Smooth muscle cell (in vitro differentiated cells): ENCODE results near the gene TMPRSS6. TPM values are rescaled to one million over a fixed set of nuclear protein-coding genes. Genes with fewer than 3 reads are reported as not detected.

Source experiments
- DNase-seq: peaks from one replicate; lab custom pipeline; 2025; ENCODE audit not compliant: unreplicated experiment; lab: John Stamatoyannopoulos, UW
- H2AFZ ChIP-seq: fragments of 200-600 bp; sonication (generic); 2 replicates; pipeline ENCODE4 v1.6.0; 2016; ENCODE audit warnings: antibody characterized with exemption, low read depth, mild to moderate bottlenecking
- H3F3A ChIP-seq: fragments of 200-600 bp; sonication (generic); 2 replicates; pipeline ENCODE4 v1.6.0; 2017; ENCODE audit warnings: antibody characterized with exemption, low read depth
- H3K27ac ChIP-seq: fragments of 200-600 bp; sonication (generic); 2 replicates; pipeline ENCODE4 v1.5.1; 2016; ENCODE audit warnings: low read depth, mild to moderate bottlenecking
- H3K27me3 ChIP-seq: fragments of 200-600 bp; sonication (generic); 2 replicates; pipeline ENCODE4 v1.6.1; 2016; ENCODE audit warnings: low read depth, mild to moderate bottlenecking
- H3K36me3 ChIP-seq: fragments of 200-600 bp; sonication (generic); 2 replicates; pipeline ENCODE4 v1.5.1; 2016; ENCODE audit warnings: low read depth
- H3K4me1 ChIP-seq: fragments of 200-600 bp; sonication (generic); 2 replicates; pipeline ENCODE4 v1.5.1; 2016; ENCODE audit warnings: low read depth
- H3K4me2 ChIP-seq: fragments of 200-600 bp; sonication (generic); 2 replicates; pipeline ENCODE4 v1.6.0; 2016; ENCODE audit warnings: mild to moderate bottlenecking
- H3K4me3 ChIP-seq: fragments of 200-600 bp; sonication (generic); 2 replicates; pipeline ENCODE4 v1.5.1; 2016; ENCODE audit warnings: mild to moderate bottlenecking
- H3K79me2 ChIP-seq: fragments of 200-600 bp; sonication (generic); 2 replicates; pipeline ENCODE4 v1.6.0; 2016; ENCODE audit warnings: low read depth, mild to moderate bottlenecking
- H3K9ac ChIP-seq: fragments of 200-600 bp; sonication (generic); 2 replicates; pipeline ENCODE4 v1.6.0; 2016; ENCODE audit warnings: low read depth
- H3K9me3 ChIP-seq: fragments of 200-600 bp; sonication (generic); replicated peaks from 2 replicates; pipeline ENCODE4 v1.5.1; 2016; ENCODE audit warnings: low read depth
- H4K20me1 ChIP-seq: fragments of 200-600 bp; sonication (generic); 2 replicates; pipeline ENCODE4 v1.6.0; 2016; ENCODE audit warnings: low read depth
- WGBS: methylation state at CpG from one replicate; pipeline ENCODE4 v1.1.7; 2016; ENCODE audit warnings: low lambda C conversion rate; 5-methylcytosine and 5-hydroxymethylcytosine counted together
- polyA plus RNA-seq: library from polyadenylated mRNA; unstranded; fragments of >200 nt; fragmentation: Nextera tagmentation; extraction: Ambion mirVana; gene quantifications from 2 replicates; pipeline ENCODE4 v1.2.1, GENCODE V29; 2016
- total RNA-seq: library from RNA; depleted of rRNA; stranded (reverse); fragments of >200 nt; gene quantifications from 2 replicates; pipeline ENCODE4 v1.2.3, GENCODE V29; 2014
- TF ChIP-seq, protein P1 (sequence below): fragments of 200-600 bp; sonication (generic); IDR thresholded peaks from 2 replicates; pipeline ENCODE4 v1.5.1; 2017; ENCODE audit warnings: borderline replicate concordance, mild to moderate bottlenecking, antibody characterized with exemption; ENCODE audit not compliant: insufficient read depth, poor library complexity, severe bottlenecking

Gene TMPRSS6
- total RNA-seq (not detected in 2 replicates), polyA plus RNA-seq (0.69 TPM in 1 of 2 replicates, not detected in the other)

DNA sequence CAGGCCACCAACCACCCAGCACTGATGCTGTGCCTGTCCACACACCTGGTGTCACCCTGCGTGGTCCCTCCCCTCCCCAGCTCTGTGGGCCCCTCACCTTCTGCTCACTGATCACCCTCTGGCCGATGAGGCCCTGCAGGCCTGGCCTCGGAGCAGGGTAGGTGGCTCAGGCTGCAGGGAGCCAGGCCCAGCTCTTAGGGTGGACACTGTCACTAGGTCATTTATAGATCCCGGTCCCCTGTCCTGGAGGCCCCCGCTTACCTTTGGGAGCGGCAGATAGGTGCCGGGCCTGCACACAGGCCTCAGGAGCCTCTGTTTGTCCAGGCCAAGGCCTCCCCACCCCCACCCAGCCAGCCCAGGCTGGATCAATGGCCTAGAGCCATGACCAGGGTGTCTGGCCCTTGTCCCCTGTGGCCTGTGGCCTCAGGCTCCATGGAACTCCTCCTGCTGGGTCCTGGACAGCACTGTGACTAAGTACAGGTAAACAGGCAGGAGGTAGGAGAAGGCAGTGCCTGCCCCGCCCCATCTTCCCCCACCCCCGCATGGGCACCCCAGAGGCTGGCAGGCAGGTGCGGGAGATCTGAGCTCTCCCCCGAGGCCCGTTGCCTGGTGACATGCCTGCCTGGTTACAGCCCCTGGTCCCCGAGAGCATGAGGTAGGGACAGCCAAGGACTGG, at the start of gene TMPRSS6:
Gene TMPRSS6 (minus strand): TSS at position 472 of the 676 bp plus-strand sequence. CDS start 6,296 bp downstream, outside the sequence.
- no peak within 1 kb of the TSS for H3K27ac ChIP-seq
- H3F3A ChIP-seq: no peaks in the 10 kb centered on the region
- H3K9me3 ChIP-seq: no peaks in the 10 kb centered on the region
- WGBS: 75% methylated on average over 13 of the region's 13 CpGs
- DNase-seq: no peak
- no peak within 1 kb of the TSS for H3K4me2 ChIP-seq
- no peak within 1 kb of the TSS for H2AFZ ChIP-seq
- H3K36me3 ChIP-seq: no peaks in the 10 kb centered on the region
- TF ChIP-seq, protein P1, sequence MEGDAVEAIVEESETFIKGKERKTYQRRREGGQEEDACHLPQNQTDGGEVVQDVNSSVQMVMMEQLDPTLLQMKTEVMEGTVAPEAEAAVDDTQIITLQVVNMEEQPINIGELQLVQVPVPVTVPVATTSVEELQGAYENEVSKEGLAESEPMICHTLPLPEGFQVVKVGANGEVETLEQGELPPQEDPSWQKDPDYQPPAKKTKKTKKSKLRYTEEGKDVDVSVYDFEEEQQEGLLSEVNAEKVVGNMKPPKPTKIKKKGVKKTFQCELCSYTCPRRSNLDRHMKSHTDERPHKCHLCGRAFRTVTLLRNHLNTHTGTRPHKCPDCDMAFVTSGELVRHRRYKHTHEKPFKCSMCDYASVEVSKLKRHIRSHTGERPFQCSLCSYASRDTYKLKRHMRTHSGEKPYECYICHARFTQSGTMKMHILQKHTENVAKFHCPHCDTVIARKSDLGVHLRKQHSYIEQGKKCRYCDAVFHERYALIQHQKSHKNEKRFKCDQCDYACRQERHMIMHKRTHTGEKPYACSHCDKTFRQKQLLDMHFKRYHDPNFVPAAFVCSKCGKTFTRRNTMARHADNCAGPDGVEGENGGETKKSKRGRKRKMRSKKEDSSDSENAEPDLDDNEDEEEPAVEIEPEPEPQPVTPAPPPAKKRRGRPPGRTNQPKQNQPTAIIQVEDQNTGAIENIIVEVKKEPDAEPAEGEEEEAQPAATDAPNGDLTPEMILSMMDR: no peak
- H3K79me2 ChIP-seq: no peaks in the 10 kb centered on the region
- no peaks in the 10 kb centered on the region for H4K20me1 ChIP-seq
- H3K4me3 ChIP-seq: no peak within 1 kb of the TSS
- H3K27me3 ChIP-seq: no peaks in the 10 kb centered on the region
- no peaks in the 10 kb centered on the region for H3K4me1 ChIP-seq
- H3K9ac ChIP-seq: no peak within 1 kb of the TSS

DNA sequence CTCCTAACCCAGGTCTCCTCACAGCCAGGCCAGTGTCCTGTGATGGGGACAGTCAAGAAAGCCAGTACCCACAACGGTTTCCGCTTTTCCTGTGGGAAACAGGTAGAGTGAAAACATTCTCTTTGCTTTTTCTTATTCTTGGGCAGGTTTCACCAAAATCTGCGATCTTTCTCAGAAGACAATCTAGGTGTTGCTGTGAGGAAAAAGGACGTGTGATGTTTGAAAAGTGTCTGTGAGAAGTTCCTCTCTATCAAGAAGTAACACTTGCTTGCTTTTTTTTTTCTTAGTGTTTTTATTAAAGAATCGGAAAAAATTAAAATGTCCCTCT, 49.4 kb upstream of the TMPRSS6 start:
- H3K9ac ChIP-seq: no peak overlapping the region
- H3F3A ChIP-seq: no peaks in the 10 kb centered on the region
- H3K79me2 ChIP-seq: no peaks in the 10 kb centered on the region
- H3K4me2 ChIP-seq: no peak overlapping the region
- no peaks in the 10 kb centered on the region for H4K20me1 ChIP-seq
- no peak overlapping the region for H3K4me3 ChIP-seq
- no peak overlapping the region for H3K27ac ChIP-seq
- no peaks in the 10 kb centered on the region for H3K4me1 ChIP-seq
- H3K27me3 ChIP-seq: no peaks in the 10 kb centered on the region
- TF ChIP-seq, protein P1: no peak
- H3K9me3 ChIP-seq: no peaks in the 10 kb centered on the region
- no peak for DNase-seq
- 90% methylated on average over 5 of the region's 5 CpGs for WGBS
- H2AFZ ChIP-seq: no peak overlapping the region
- no peaks in the 10 kb centered on the region for H3K36me3 ChIP-seq

DNA sequence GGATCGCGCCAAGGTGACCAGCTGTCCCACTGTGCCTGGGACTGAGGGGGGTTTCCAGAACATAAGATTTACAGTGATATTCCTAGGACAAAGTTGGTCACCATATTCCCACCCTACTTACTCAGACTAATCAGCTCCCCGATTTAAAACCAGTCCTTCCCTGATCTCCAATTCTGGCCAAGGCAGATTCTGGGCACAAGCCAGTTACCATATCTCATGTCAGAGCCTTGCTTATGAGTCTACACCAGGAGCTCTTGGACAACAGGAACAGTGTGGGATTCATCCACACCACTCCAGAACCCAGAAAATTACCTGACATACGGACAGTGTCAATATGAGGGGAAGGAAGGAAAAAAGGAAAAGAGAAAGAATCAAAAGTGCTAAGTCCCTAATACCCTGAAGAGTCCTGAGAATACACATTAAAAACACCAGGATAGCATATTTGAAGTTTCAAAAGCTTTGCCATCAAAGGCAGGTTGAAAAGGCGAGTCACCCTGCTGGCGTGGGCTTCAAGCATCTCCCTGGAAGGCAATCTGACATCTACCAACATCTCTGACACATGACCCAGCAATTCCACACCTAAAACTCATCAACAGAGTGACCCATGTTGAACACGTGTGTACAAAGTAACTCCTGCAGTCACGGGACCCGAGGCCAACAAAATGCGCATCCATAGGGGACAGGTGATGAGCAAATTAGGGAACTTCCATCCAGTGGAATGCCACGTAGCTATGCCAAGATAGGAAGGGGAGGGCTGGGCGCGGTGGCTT, 48.2 kb upstream of the TMPRSS6 start:
- H3K9ac ChIP-seq: no peak overlapping the region
- H3F3A ChIP-seq: no peaks in the 10 kb centered on the region
- no peak overlapping the region for H3K4me3 ChIP-seq
- H3K4me1 ChIP-seq: no peaks in the 10 kb centered on the region
- H3K79me2 ChIP-seq: no peaks in the 10 kb centered on the region
- no peak overlapping the region for H2AFZ ChIP-seq
- no peaks in the 10 kb centered on the region for H4K20me1 ChIP-seq
- no peaks in the 10 kb centered on the region for H3K36me3 ChIP-seq
- TF ChIP-seq, protein P1: no peak
- no peak overlapping the region for H3K4me2 ChIP-seq
- H3K9me3 ChIP-seq: no peaks in the 10 kb centered on the region
- DNase-seq: no peak
- no peak overlapping the region for H3K27ac ChIP-seq
- H3K27me3 ChIP-seq: no peaks in the 10 kb centered on the region
- WGBS: 76% methylated on average over 13 of the region's 13 CpGs
